BJ (cell line): ENCODE results near the gene AGL. TPM values are rescaled to one million over a fixed set of nuclear protein-coding genes. Genes with fewer than 3 reads are reported as not detected.
"Not testable (repeated sequence)": the region's sequence is repeated elsewhere in the genome, so short reads cannot be mapped to it uniquely, and the experiment has no call there.

Experiments
- CTCF ChIA-PET: fragments of 350-600 bp; formaldehyde crosslinking; extraction: SDS; loops from one replicate; lab custom pipeline; 2021; ENCODE audit warnings: antibody characterized with exemption, inconsistent platforms; lab: Yijun Ruan, JAX
- POLR2A ChIA-PET: fragments of 300-600 bp; sonication (Branson Sonifier 250); formaldehyde crosslinking; extraction: SDS; loops from one replicate; lab custom pipeline; 2021; ENCODE audit warnings: antibody characterized with exemption; lab: Charles Lee
- DNase-seq: peaks from one replicate; pipeline ENCODE4 v3.0.0-alpha.2; 2011; ENCODE audit warnings: low read depth
- H3K27me3 ChIP-seq: 2 replicates; pipeline ENCODE4 v1.6.0; 2011; ENCODE audit warnings: low read length; ENCODE audit not compliant: control insufficient read depth, insufficient read depth
- H3K36me3 ChIP-seq: 2 replicates; pipeline ENCODE4 v1.5.1; 2011; ENCODE audit warnings: low read length; ENCODE audit not compliant: control insufficient read depth, insufficient read depth
- H3K4me3 ChIP-seq: 2 replicates; pipeline ENCODE4 v1.5.1; 2011; ENCODE audit warnings: low read depth, mild to moderate bottlenecking, control low read depth, low read length
- CTCF ChIP-seq: IDR thresholded peaks from 2 replicates; pipeline ENCODE4 v1.5.1; 2011; ENCODE audit warnings: low read depth, mild to moderate bottlenecking, control low read depth, inconsistent platforms, low read length, moderate library complexity; ENCODE audit not compliant: insufficient read depth
- polyA plus RNA-seq: library from polyadenylated mRNA; depleted of rRNA; stranded (reverse); fragments of >200 nt; gene quantifications from 2 replicates; pipeline ENCODE4 v1.2.3, GENCODE V29; 2011

AGL gene
- polyA plus RNA-seq, 1 experiment: 1.6 TPM

- Histone ChIP-seq H3K27me3 (no peaks in the 10 kb centered on the region), H3K36me3 (peaks cover 2% of the 10 kb centered on the region), H3K4me3 (no peak overlapping the region)
- DNase-seq: no peak
- POLR2A ChIA-PET: no interaction called here
- CTCF ChIA-PET: interaction anchor here (0.6 to 1.7 kb wide), 4 partner anchors 21 to 1554 kb away, joined by 3 to 5 read pairs (median 4); no protein-coding TSS in a partner anchor
- no peak for TF ChIP-seq CTCF
Observed at GRCh38 chr1:99886179-99886578, 36.0 kb downstream of the AGL start.

- no peak for TF ChIP-seq CTCF
- CTCF ChIA-PET: interaction anchor here (0.6 to 1.1 kb wide), 3 partner anchors 174 to 1553 kb away, joined by 3 to 5 read pairs (median 3); no protein-coding TSS in a partner anchor
- peaks cover under 1% of the 10 kb centered on the region for H3K36me3 ChIP-seq
- no peak for DNase-seq
- no peaks in the 10 kb centered on the region for H3K27me3 ChIP-seq
- no peak overlapping the region for H3K4me3 ChIP-seq
- POLR2A ChIA-PET: interaction anchor here (0.6 kb wide), 1 partner anchor 54 kb away, joined by 3 read pairs; no protein-coding TSS in a partner anchor
Observed at GRCh38 chr1:99886841-99887240, 36.7 kb downstream of the AGL start.

- POLR2A ChIA-PET: no interaction called here
- no peaks in the 10 kb centered on the region for H3K27me3 ChIP-seq
- CTCF ChIA-PET: no interaction called here
- no peaks in the 10 kb centered on the region; the same call in 1 of the 2 replicates for H3K36me3 ChIP-seq
- no peak for DNase-seq
- no peak for TF ChIP-seq CTCF
- H3K4me3 ChIP-seq: no peak overlapping the region
Observed at GRCh38 chr1:99887890-99888289, 37.7 kb downstream of the AGL start.

GRCh38 chr1:99891997-99892396, 41.8 kb downstream of the AGL start:
- Histone ChIP-seq H3K27me3 (no peaks in the 10 kb centered on the region), H3K4me3 (no peak overlapping the region), H3K36me3 (no peaks in the 10 kb centered on the region)
- TF ChIP-seq CTCF: no peak
- ChIA-PET POLR2A (no interaction called here), CTCF (no interaction called here)
- no peak for DNase-seq

GRCh38 chr1:99903278-99903677, 53.1 kb downstream of the AGL start:
- CTCF ChIA-PET, DNase-seq, H3K36me3 ChIP-seq, H3K4me3 ChIP-seq, H3K27me3 ChIP-seq, POLR2A ChIA-PET: not testable (repeated sequence)

- CTCF ChIA-PET: no interaction called here
- no peak for DNase-seq
- no peaks in the 10 kb centered on the region for H3K27me3 ChIP-seq
- POLR2A ChIA-PET: no interaction called here
- no peak for TF ChIP-seq CTCF
- no peak overlapping the region for H3K4me3 ChIP-seq
- H3K36me3 ChIP-seq: no peaks in the 10 kb centered on the region; the same call in 1 of the 2 replicates
Observed at GRCh38 chr1:99906535-99906934, 56.4 kb downstream of the AGL start.
